H54 (cell line): ENCODE data around the gene ATG7.
A peak's percentile ranks its signal among the peaks of the same experiment; 100 is the strongest.

Source experiments
- DNase-seq: peaks from one replicate; pipeline ENCODE4 v3.0.0; 2011; ENCODE audit warnings: low spot score, mixed read lengths; ENCODE audit not compliant: insufficient read length
- FAIRE-seq: peaks from 3 replicates; lab custom pipeline; 2011; peaks lifted over from hg19 to GRCh38; lab: Jason Lieb, UNC
- POLR2A ChIP-seq: IDR thresholded peaks from 2 replicates; pipeline ENCODE4 v1.6.1; 2011; ENCODE audit warnings: low read depth, mild to moderate bottlenecking, low read length

ATG7 gene

GRCh38 chr3:11300970-11301369, 28.8 kb downstream of the ATG7 start:
- FAIRE-seq (no peak), DNase-seq (no peak)
- TF ChIP-seq POLR2A, result no peak

- DNase-seq, result no peak
- FAIRE-seq, result no peak
- TF ChIP-seq POLR2A, result no peak
Measured at GRCh38 chr3:11302444-11302843, 30.2 kb downstream of the ATG7 start.

- DNase-seq, result no peak
- no peak for TF ChIP-seq POLR2A
- no peak for FAIRE-seq
Measured at GRCh38 chr3:11304175-11304574, 32.0 kb downstream of the ATG7 start.

- DNase-seq (no peak), FAIRE-seq (peak; percentile 38)
- TF ChIP-seq POLR2A, result no peak
Measured at GRCh38 chr3:11305509-11305908, 33.3 kb downstream of the ATG7 start.

- no peak for TF ChIP-seq POLR2A
- DNase-seq (no peak), FAIRE-seq (no peak)
Measured at GRCh38 chr3:11306817-11307589, 34.8 kb downstream of the ATG7 start.

GRCh38 chr3:11307830-11308432, 35.7 kb downstream of the ATG7 start:
- no peak for TF ChIP-seq POLR2A
- FAIRE-seq, result no peak
- DNase-seq, result no peak

GRCh38 chr3:11310258-11310657, 38.1 kb downstream of the ATG7 start:
- no peak for TF ChIP-seq POLR2A
- FAIRE-seq (no peak), DNase-seq (no peak)

- FAIRE-seq, result no peak
- TF ChIP-seq POLR2A, result no peak
- no peak for DNase-seq
Measured at GRCh38 chr3:11312166-11312565, 40.0 kb downstream of the ATG7 start.

GRCh38 chr3:11317300-11317699, 45.1 kb downstream of the ATG7 start:
- TF ChIP-seq POLR2A, result no peak
- no peak for DNase-seq
- FAIRE-seq, result no peak

- DNase-seq (no peak), FAIRE-seq (no peak)
- TF ChIP-seq POLR2A, result no peak
Measured at GRCh38 chr3:11322931-11323330, 50.7 kb downstream of the ATG7 start.

GRCh38 chr3:11323813-11324212, 51.6 kb downstream of the ATG7 start:
- FAIRE-seq (no peak), DNase-seq (no peak)
- TF ChIP-seq POLR2A, result no peak

GRCh38 chr3:11327619-11328018, 55.4 kb downstream of the ATG7 start:
- DNase-seq (no peak), FAIRE-seq (no peak)

GRCh38 chr3:11328196-11328945, 56.2 kb downstream of the ATG7 start:
- FAIRE-seq (no peak), DNase-seq (no peak)
- no peak for TF ChIP-seq POLR2A

More at GRCh38 chr3:11327619-11328018, 55.4 kb downstream of the ATG7 start:
- no peak for TF ChIP-seq POLR2A

- DNase-seq, result no peak
- no peak for TF ChIP-seq POLR2A
- peak; percentile 6 for FAIRE-seq
Measured at GRCh38 chr3:11329777-11330176, 57.6 kb downstream of the ATG7 start.
